ENCODE results near the gene KCNMA1. TPM values are rescaled to one million over a fixed set of nuclear protein-coding genes. Genes with fewer than 3 reads are reported as not detected.

Gene KCNMA1
- total RNA-seq, 1 experiment from 2014 or later = 0.70 TPM

- H3K27me3 ChIP-seq (ENCODE audit: insufficient read depth, low read depth) = no peaks in the 10 kb centered on the region
- H3K27ac ChIP-seq = no peak overlapping the region
- no peak overlapping the region for H3K4me3 ChIP-seq
- no peak overlapping the region for H3K4me2 ChIP-seq
- no peaks in the 10 kb centered on the region for H3K4me1 ChIP-seq (replicated peaks; ENCODE audit: insufficient read depth)
- no TSS peak for BruUV-seq (replicated peaks)
- ChIA-PET POLR2A (ENCODE audit: unreplicated experiment) (no interaction called here), CTCF (interaction anchor here (0.6 kb wide), 1 partner anchor 283 kb away, joined by 3 read pairs; no protein-coding TSS in a partner anchor)
- no peak for DNase-seq
- no peaks in the 10 kb centered on the region for H4K20me1 ChIP-seq (ENCODE audit: insufficient read depth)
- H3K9me3 ChIP-seq (ENCODE audit: insufficient read depth, low read depth) = no peaks in the 10 kb centered on the region
- no peaks in the 10 kb centered on the region for H3K9me2 ChIP-seq (ENCODE audit: insufficient read depth)
- no peaks in the 10 kb centered on the region for H3F3A ChIP-seq (ENCODE audit: insufficient read depth, low read depth)
- H2AFZ ChIP-seq = no peak overlapping the region
- TF ChIP-seq EZH2 (IDR thresholded peaks at IDR 0.05; ENCODE audit: low read depth) (no peak), CTCF (conservative IDR thresholded peaks at IDR 0.05) (no peak)
- intact Hi-C loops (cut with micrococcal nuclease; ENCODE audit: unreplicated experiment) = no loop called here
- H3K79me2 ChIP-seq (ENCODE audit: low read depth) = no peaks in the 10 kb centered on the region
- no peaks in the 10 kb centered on the region for H3K36me3 ChIP-seq (ENCODE audit: low read depth)
Measured at GRCh38 chr10:77451886-77452285, 185.7 kb downstream of the KCNMA1 start.

- DNase-seq = no peak
- TF ChIP-seq CTCF (conservative IDR thresholded peaks at IDR 0.05) = no peak
- no peak for TF ChIP-seq EZH2 (IDR thresholded peaks at IDR 0.05; ENCODE audit: low read depth)
- Histone ChIP-seq H3K79me2 (ENCODE audit: low read depth) (no peaks in the 10 kb centered on the region), H4K20me1 (ENCODE audit: insufficient read depth) (no peaks in the 10 kb centered on the region), H3K9me2 (ENCODE audit: insufficient read depth) (no peaks in the 10 kb centered on the region), H3K4me1 (replicated peaks; ENCODE audit: insufficient read depth) (no peaks in the 10 kb centered on the region), H3K4me2 (no peak overlapping the region), H3K4me3 (no peak overlapping the region), H3F3A (ENCODE audit: insufficient read depth, low read depth) (no peaks in the 10 kb centered on the region), H3K27me3 (ENCODE audit: insufficient read depth, low read depth) (no peaks in the 10 kb centered on the region), H3K27ac (no peak overlapping the region), H2AFZ (no peak overlapping the region), H3K36me3 (ENCODE audit: low read depth) (no peaks in the 10 kb centered on the region), H3K9me3 (ENCODE audit: insufficient read depth, low read depth) (no peaks in the 10 kb centered on the region)
- no TSS peak for BruUV-seq (replicated peaks)
- ChIA-PET POLR2A (ENCODE audit: unreplicated experiment) (no interaction called here), CTCF (no interaction called here)
- intact Hi-C loops (cut with micrococcal nuclease; ENCODE audit: unreplicated experiment) = no loop called here
Measured at GRCh38 chr10:77448226-77448625, 189.4 kb downstream of the KCNMA1 start.

GRCh38 chr10:77446700-77447099 is 190.9 kb downstream of the KCNMA1 start:
- Histone ChIP-seq H3F3A (ENCODE audit: insufficient read depth, low read depth) (no peaks in the 10 kb centered on the region), H3K36me3 (ENCODE audit: low read depth) (no peaks in the 10 kb centered on the region), H3K9me2 (ENCODE audit: insufficient read depth) (no peaks in the 10 kb centered on the region), H3K27me3 (ENCODE audit: insufficient read depth, low read depth) (no peaks in the 10 kb centered on the region), H3K4me2 (no peak overlapping the region), H3K4me3 (no peak overlapping the region), H3K27ac (no peak overlapping the region), H4K20me1 (ENCODE audit: insufficient read depth) (no peaks in the 10 kb centered on the region), H2AFZ (no peak overlapping the region), H3K9me3 (ENCODE audit: insufficient read depth, low read depth) (no peaks in the 10 kb centered on the region), H3K4me1 (replicated peaks; ENCODE audit: insufficient read depth) (no peaks in the 10 kb centered on the region), H3K79me2 (ENCODE audit: low read depth) (no peaks in the 10 kb centered on the region)
- TF ChIP-seq EZH2 (IDR thresholded peaks at IDR 0.05; ENCODE audit: low read depth) (no peak), CTCF (conservative IDR thresholded peaks at IDR 0.05) (no peak)
- no TSS peak for BruUV-seq (replicated peaks)
- DNase-seq = no peak
- POLR2A ChIA-PET (ENCODE audit: unreplicated experiment) = no interaction called here
- CTCF ChIA-PET = no interaction called here
- intact Hi-C loops (cut with micrococcal nuclease; ENCODE audit: unreplicated experiment) = no loop called here

Measured in PC-9 (cell line).